Activated CD4-positive, alpha-beta T cell treated with anti-CD3 and anti-CD28 coated beads, Interleukin-2, amount 10 ng/mL, durations not matched to agents 24 days and 14 days (primary cell): ENCODE data around the gene NSUN7. TPM values are rescaled to one million over a fixed set of nuclear protein-coding genes. Genes with fewer than 3 reads are reported as not detected.

Experiments
- DNase-seq: peaks from one replicate; pipeline ENCODE4 v3.0.0; 2022
- H3K27ac Mint-ChIP-seq: one replicate; pipeline ENCODE4 v1.8.0; 2022; ENCODE audit warnings: mild to moderate bottlenecking, mixed read lengths
- H3K27me3 Mint-ChIP-seq: one replicate; pipeline ENCODE4 v1.8.0; 2022; ENCODE audit warnings: mixed read lengths
- H3K36me3 Mint-ChIP-seq: one replicate; pipeline ENCODE4 v1.8.0; 2022; ENCODE audit warnings: low read depth, mild to moderate bottlenecking, mixed read lengths
- H3K4me1 Mint-ChIP-seq: one replicate; pipeline ENCODE4 v1.8.0; 2021; ENCODE audit warnings: mixed read lengths
- H3K4me3 Mint-ChIP-seq: one replicate; pipeline ENCODE4 v1.8.0; 2022; ENCODE audit warnings: mild to moderate bottlenecking, moderate library complexity, mixed read lengths
- H3K9me3 Mint-ChIP-seq: one replicate; pipeline ENCODE4 v1.8.0; 2021; ENCODE audit warnings: mixed read lengths
- intact Hi-C: fragments of 100-400 bp; cut with micrococcal nuclease; formaldehyde crosslinking; loops from one replicate; pipeline ENCODE4 v1.15.1; 2023
- total RNA-seq: library from RNA; stranded (reverse); gene quantifications from 2 replicates; pipeline ENCODE4 v1.2.3, GENCODE V29; 2022

The NSUN7 gene
- total RNA-seq, 1 donor from 2014 or later, result 0.12 TPM

DNA sequence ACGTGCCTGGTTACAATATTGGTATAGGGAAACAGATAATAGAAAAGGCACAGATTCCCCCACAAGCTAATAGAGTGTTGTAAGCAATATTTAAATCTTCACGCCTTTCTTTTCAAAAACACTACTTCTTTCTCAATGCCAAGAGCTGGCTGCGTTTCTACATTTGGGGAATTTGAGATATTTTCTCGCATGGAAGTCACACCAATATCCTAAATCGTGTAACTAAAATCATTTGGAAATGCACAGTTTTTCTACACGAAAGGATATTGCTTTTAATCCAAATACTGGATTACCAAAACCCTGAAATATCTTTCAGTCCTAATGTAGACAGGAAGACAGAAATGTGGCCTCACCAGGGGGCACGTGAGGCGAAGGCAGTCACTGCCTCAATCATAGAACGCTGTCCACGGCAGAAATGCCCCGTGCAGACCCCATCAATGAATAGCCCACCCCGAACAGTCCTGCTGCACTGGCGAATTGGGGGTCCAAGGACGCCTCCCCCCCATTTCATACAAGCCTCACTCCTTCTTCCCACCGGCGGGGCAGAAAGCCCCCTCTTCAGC is 106.6 kb downstream of the NSUN7 start:
- intact Hi-C loops, result no loop called here
- no peak overlapping the region for H3K27ac Mint-ChIP-seq
- peak overlapping the region; percentile 80 for H3K4me3 Mint-ChIP-seq
- H3K36me3 Mint-ChIP-seq, result peaks cover 1% of the 10 kb centered on the region
- H3K4me1 Mint-ChIP-seq, result peaks cover 7% of the 10 kb centered on the region
- H3K9me3 Mint-ChIP-seq, result no peaks in the 10 kb centered on the region
- DNase-seq, result no peak
- peaks cover 62% of the 10 kb centered on the region for H3K27me3 Mint-ChIP-seq

GRCh38 chr4:40856840-40857362 is 107.1 kb downstream of the NSUN7 start:
- H3K27me3 Mint-ChIP-seq, result peaks cover 62% of the 10 kb centered on the region
- H3K4me3 Mint-ChIP-seq, result peak overlapping the region; percentile 80
- H3K9me3 Mint-ChIP-seq, result no peaks in the 10 kb centered on the region
- peaks cover 1% of the 10 kb centered on the region for H3K36me3 Mint-ChIP-seq
- intact Hi-C loops, result no loop called here
- H3K4me1 Mint-ChIP-seq, result peaks cover 7% of the 10 kb centered on the region
- peak; percentile 89 for DNase-seq
- H3K27ac Mint-ChIP-seq, result no peak overlapping the region

- Mint-ChIP-seq H3K9me3 (no peaks in the 10 kb centered on the region), H3K4me3 (no peak overlapping the region), H3K27ac (no peak overlapping the region), H3K27me3 (peaks cover 66% of the 10 kb centered on the region), H3K36me3 (peaks cover 1% of the 10 kb centered on the region), H3K4me1 (peaks cover 7% of the 10 kb centered on the region)
- no peak for DNase-seq
- intact Hi-C loops, result no loop called here
Observed at GRCh38 chr4:40857956-40858355, 108.2 kb downstream of the NSUN7 start.

GRCh38 chr4:40858962-40859361 is 109.2 kb downstream of the NSUN7 start:
- H3K27me3 Mint-ChIP-seq, result peaks cover 60% of the 10 kb centered on the region
- intact Hi-C loops, result no loop called here
- no peak for DNase-seq
- peaks cover 7% of the 10 kb centered on the region for H3K4me1 Mint-ChIP-seq
- H3K4me3 Mint-ChIP-seq, result no peak overlapping the region
- no peak overlapping the region for H3K27ac Mint-ChIP-seq
- H3K9me3 Mint-ChIP-seq, result no peaks in the 10 kb centered on the region
- peaks cover 1% of the 10 kb centered on the region for H3K36me3 Mint-ChIP-seq

Other genes with a start within 250 kb of the NSUN7 start
- gene RBM47, start 120.1 kb upstream of the NSUN7 start, total RNA-seq, result 10.7 and 13.0 TPM in 2 replicates